ENCODE measurements around the gene SLC18A2.

Gene SLC18A2

DNA sequence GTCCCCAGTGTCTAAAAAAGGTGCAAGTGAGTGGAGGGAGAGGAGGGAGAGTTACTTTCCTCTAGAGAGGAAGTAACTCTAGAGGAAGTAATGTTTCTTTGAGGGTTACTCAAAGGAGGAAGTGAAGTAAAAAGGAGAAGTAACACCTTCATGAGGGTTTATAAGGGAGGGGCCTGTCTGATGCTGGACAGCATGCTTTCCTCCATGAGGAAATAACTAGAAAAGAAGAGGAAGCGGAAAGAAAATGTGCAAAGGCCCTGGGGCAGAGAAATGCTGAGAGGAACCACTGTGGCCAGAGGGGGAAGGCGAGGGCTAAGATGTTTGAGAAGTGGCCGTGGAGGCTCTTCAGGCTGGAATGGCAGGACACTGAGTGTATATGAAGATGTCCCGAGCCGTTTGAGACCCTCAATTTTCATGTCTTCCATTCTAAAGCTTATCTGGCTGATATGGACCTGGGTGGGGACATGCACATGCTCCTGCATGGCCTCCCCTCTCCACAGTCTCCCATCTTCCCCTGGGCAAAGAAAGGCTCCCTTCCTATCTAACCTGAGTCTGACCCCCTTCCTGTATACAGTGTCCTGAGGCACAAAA is 3.4 kb upstream of the SLC18A2 start:
- no peak overlapping the region for H2AFZ ChIP-seq (ENCODE audit: low read depth, low read length)
- no peak overlapping the region for H3K9ac ChIP-seq (ENCODE audit: low read length)
- no peaks in the 10 kb centered on the region for H3K27me3 ChIP-seq (ENCODE audit: low read depth, low read length)
- H3K4me2 ChIP-seq (ENCODE audit: low read length) = no peak overlapping the region
- H3K9me3 ChIP-seq (ENCODE audit: insufficient read depth, low read length) = no peaks in the 10 kb centered on the region
- H3K36me3 ChIP-seq (replicated peaks; ENCODE audit: low read depth, low read length) = no peaks in the 10 kb centered on the region
- H4K20me1 ChIP-seq (ENCODE audit: insufficient read depth, low read length) = no peaks in the 10 kb centered on the region
- TF ChIP-seq, protein P1, sequence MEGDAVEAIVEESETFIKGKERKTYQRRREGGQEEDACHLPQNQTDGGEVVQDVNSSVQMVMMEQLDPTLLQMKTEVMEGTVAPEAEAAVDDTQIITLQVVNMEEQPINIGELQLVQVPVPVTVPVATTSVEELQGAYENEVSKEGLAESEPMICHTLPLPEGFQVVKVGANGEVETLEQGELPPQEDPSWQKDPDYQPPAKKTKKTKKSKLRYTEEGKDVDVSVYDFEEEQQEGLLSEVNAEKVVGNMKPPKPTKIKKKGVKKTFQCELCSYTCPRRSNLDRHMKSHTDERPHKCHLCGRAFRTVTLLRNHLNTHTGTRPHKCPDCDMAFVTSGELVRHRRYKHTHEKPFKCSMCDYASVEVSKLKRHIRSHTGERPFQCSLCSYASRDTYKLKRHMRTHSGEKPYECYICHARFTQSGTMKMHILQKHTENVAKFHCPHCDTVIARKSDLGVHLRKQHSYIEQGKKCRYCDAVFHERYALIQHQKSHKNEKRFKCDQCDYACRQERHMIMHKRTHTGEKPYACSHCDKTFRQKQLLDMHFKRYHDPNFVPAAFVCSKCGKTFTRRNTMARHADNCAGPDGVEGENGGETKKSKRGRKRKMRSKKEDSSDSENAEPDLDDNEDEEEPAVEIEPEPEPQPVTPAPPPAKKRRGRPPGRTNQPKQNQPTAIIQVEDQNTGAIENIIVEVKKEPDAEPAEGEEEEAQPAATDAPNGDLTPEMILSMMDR (IDR thresholded peaks at IDR 0.05; ENCODE audit: low read depth, low read length) = no peak
- TF ChIP-seq EZH2phosphoT487 (IDR thresholded peaks at IDR 0.05; ENCODE audit: low read depth) = no peak
- no peak overlapping the region for H3K4me3 ChIP-seq (ENCODE audit: low read length)
- peaks cover 8% of the 10 kb centered on the region for H3K4me1 ChIP-seq (ENCODE audit: low read length)
- no peak overlapping the region for H3K27ac ChIP-seq (ENCODE audit: low read length)
- H3K79me2 ChIP-seq (ENCODE audit: low read length) = no peaks in the 10 kb centered on the region

DNA sequence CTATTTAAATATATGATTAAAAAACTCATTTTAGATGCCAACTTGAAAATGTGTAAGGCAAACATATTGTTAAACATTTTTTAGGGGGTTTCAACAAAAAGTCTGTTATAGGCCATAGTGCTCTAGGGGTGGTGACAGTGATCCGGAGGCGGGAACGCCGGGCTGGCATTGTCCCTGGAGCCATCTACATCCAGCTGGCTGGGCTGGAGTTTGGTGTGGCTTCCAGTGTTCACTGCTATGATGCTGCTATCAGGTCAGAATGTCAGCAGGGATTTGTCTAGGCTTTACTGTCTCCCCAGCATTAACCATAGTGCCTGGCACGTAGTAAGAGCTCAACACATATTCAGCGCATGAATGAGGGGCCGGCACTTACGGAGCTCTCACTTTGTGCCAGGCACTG is 1.9 kb upstream of the SLC18A2 start:
- H2AFZ ChIP-seq (ENCODE audit: low read depth, low read length) = no peak overlapping the region
- H3K79me2 ChIP-seq (ENCODE audit: low read length) = no peaks in the 10 kb centered on the region
- no peaks in the 10 kb centered on the region for H3K36me3 ChIP-seq (replicated peaks; ENCODE audit: low read depth, low read length)
- H3K9me3 ChIP-seq (ENCODE audit: insufficient read depth, low read length) = no peaks in the 10 kb centered on the region
- H3K27me3 ChIP-seq (ENCODE audit: low read depth, low read length) = no peaks in the 10 kb centered on the region
- TF ChIP-seq, protein P1 (IDR thresholded peaks at IDR 0.05; ENCODE audit: low read depth, low read length) = no peak
- TF ChIP-seq EZH2phosphoT487 (IDR thresholded peaks at IDR 0.05; ENCODE audit: low read depth) = no peak
- no peak overlapping the region for H3K27ac ChIP-seq (ENCODE audit: low read length)
- H4K20me1 ChIP-seq (ENCODE audit: insufficient read depth, low read length) = no peaks in the 10 kb centered on the region
- H3K4me2 ChIP-seq (ENCODE audit: low read length) = no peak overlapping the region
- no peak overlapping the region for H3K4me3 ChIP-seq (ENCODE audit: low read length)
- no peak overlapping the region for H3K9ac ChIP-seq (ENCODE audit: low read length)
- peaks cover 8% of the 10 kb centered on the region for H3K4me1 ChIP-seq (ENCODE audit: low read length)

DNA sequence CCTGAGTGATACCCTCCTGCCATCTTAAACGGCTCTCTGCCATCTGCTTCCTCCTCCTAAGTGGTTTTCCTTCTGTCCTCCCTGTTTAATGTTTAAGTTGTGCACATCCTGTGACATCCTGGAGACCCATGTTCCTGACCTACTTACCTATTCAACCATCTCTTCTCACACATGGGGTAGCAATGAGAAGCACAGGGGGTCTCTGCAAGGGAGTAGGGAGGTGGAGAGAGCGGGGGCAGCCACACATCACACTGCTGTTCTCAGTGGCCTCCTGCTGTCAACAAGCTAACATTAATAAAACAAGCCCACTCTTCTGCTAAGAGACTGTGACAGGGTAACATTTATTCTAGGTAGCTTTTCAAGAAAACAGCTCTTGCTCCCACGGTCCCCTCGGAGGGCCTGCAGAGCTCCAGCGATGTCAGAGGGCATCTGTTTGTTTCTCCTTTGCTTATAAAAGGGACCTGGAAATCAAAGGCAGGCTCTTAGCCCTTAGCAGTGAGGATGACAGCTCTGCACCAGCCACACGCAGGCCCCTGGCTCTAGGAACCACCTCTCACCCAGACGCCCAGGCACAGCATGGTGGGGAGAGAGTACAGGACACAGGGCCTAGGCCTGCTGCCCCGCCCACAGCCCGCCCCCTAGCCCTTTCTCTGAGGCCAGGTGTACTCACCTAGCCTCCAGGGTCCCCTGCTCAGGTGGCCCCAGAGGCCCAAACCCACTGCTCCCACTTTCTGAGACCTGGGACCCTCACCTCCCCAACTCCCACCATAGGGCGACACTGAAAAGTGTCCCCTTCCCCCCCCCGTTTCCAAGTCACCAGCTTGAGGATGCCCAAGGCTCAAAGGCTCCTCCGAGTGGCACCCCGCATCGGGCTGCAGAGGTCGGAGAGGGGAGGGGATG is 943 bp upstream of the SLC18A2 start:
- H3K79me2 ChIP-seq (ENCODE audit: low read length) = no peaks in the 10 kb centered on the region
- no peak for TF ChIP-seq EZH2phosphoT487 (IDR thresholded peaks at IDR 0.05; ENCODE audit: low read depth)
- TF ChIP-seq, protein P1 (IDR thresholded peaks at IDR 0.05; ENCODE audit: low read depth, low read length) = no peak
- no peak overlapping the region for H3K4me3 ChIP-seq (ENCODE audit: low read length)
- H4K20me1 ChIP-seq (ENCODE audit: insufficient read depth, low read length) = no peaks in the 10 kb centered on the region
- H3K36me3 ChIP-seq (replicated peaks; ENCODE audit: low read depth, low read length) = no peaks in the 10 kb centered on the region
- no peaks in the 10 kb centered on the region for H3K9me3 ChIP-seq (ENCODE audit: insufficient read depth, low read length)
- H3K27ac ChIP-seq (ENCODE audit: low read length) = no peak overlapping the region
- H3K9ac ChIP-seq (ENCODE audit: low read length) = no peak overlapping the region
- H2AFZ ChIP-seq (ENCODE audit: low read depth, low read length) = no peak overlapping the region
- H3K27me3 ChIP-seq (ENCODE audit: low read depth, low read length) = no peaks in the 10 kb centered on the region
- no peak overlapping the region for H3K4me2 ChIP-seq (ENCODE audit: low read length)
- peaks cover 8% of the 10 kb centered on the region for H3K4me1 ChIP-seq (ENCODE audit: low read length)
